ENCODE measurements around the gene CLDND1. TPM values are rescaled to one million over a fixed set of nuclear protein-coding genes. Genes with fewer than 3 reads are reported as not detected.

Gene CLDND1
- total and polyA plus RNA-seq, 2 of the 4 experiments (the other 2 are of a cell fraction), result 75.8 to 78.3 TPM

- in situ Hi-C loops (cut with MboI; ENCODE audit: low sequenced_read_pairs) (no loop called here), intact Hi-C loops (cut with micrococcal nuclease) (no loop called here), dilution Hi-C loops (cut with HindIII; ENCODE audit: low sequenced_read_pairs, unreplicated experiment) (no loop called here)
- Histone ChIP-seq H2BK15ac (ENCODE audit: low read depth, low read length) (no peak overlapping the region), H3K4me1 (ENCODE audit: control insufficient read depth, insufficient read depth, low read length) (no peaks in the 10 kb centered on the region), H3K14ac (replicated peaks; ENCODE audit: low read depth, low read length) (no peak overlapping the region), H2AFZ (replicated peaks; ENCODE audit: low read length, poor library complexity) (no peak overlapping the region), H2AK9ac (replicated peaks; ENCODE audit: low read depth, low read length, poor library complexity) (no peak overlapping the region), H2BK120ac (ENCODE audit: low read depth, low read length) (no peak overlapping the region), H3K4me2 (ENCODE audit: low read depth, low read length) (no peak overlapping the region), H2BK20ac (ENCODE audit: low read depth, low read length) (no peak overlapping the region), H2AK5ac (ENCODE audit: low read depth, low read length) (no peak overlapping the region), H3K27ac (ENCODE audit: insufficient read depth, low read length) (no peak overlapping the region), H3K36me3 (ENCODE audit: control insufficient read depth, insufficient read depth, low read length) (no peaks in the 10 kb centered on the region), H3K27me3 (ENCODE audit: control insufficient read depth, insufficient read depth, low read length) (peaks cover 4% of the 10 kb centered on the region; the same call in 1 of the 2 replicates), H2BK5ac (ENCODE audit: low read depth, low read length, poor library complexity, severe bottlenecking) (no peak overlapping the region), H3K4me3 (ENCODE audit: insufficient read depth, low read depth, low read length) (no peak overlapping the region), H4K8ac (ENCODE audit: low read depth in 2 of 2, low read length in 2 of 2) (no peak overlapping the region), H3K18ac (ENCODE audit: low read depth, low read length) (no peak overlapping the region), H4K5ac (ENCODE audit: low read depth, low read length) (no peak overlapping the region), H4K91ac (ENCODE audit: insufficient read depth, low read depth, low read length) (no peak overlapping the region), H3K56ac (ENCODE audit: extremely low read depth, insufficient read depth, low read length) (no peak overlapping the region), H4K20me1 (ENCODE audit: insufficient read depth, low read length) (no peaks in the 10 kb centered on the region), H3K9ac (ENCODE audit: low read depth, low read length) (no peak overlapping the region), H3K79me1 (ENCODE audit: low read depth in 1 of 2, low read length in 2 of 2) (no peaks in the 10 kb centered on the region), H3K9me1 (ENCODE audit: insufficient read depth, low read length) (no peaks in the 10 kb centered on the region), H3K23ac (ENCODE audit: low read depth, low read length) (no peak overlapping the region), H3K9me3 (ENCODE audit: control insufficient read depth, insufficient read depth, low read length) (no peaks in the 10 kb centered on the region), H3K4ac (ENCODE audit: low read depth, low read length) (no peak overlapping the region)
- POLR2A ChIA-PET (ENCODE audit: unreplicated experiment), result no interaction called here
- ATAC-seq (ENCODE audit: low read depth), result no peak
- TF ChIP-seq SMC3 (IDR thresholded peaks at IDR 0.05; ENCODE audit: low read depth, low read length) (no peak), RCOR1 (IDR thresholded peaks at IDR 0.05; ENCODE audit: insufficient replicate concordance, low read length) (no peak), MAFK (IDR thresholded peaks at IDR 0.05; ENCODE audit: low read depth, low read length) (no peak), RFX5 (IDR thresholded peaks at IDR 0.05; ENCODE audit: low read depth, low read length) (no peak), CHD1 (IDR thresholded peaks at IDR 0.05; ENCODE audit: low read depth, low read length) (no peak), FOS (IDR thresholded peaks at IDR 0.05; ENCODE audit: low read depth, low read length) (no peak), CEBPB (IDR thresholded peaks at IDR 0.05; ENCODE audit: low read depth, low read length) (no peak), USF2 (IDR thresholded peaks at IDR 0.05; ENCODE audit: low read depth, low read length) (no peak), NFE2L2 (IDR thresholded peaks at IDR 0.05; ENCODE audit: low read depth, low read length) (no peak), MXI1 (IDR thresholded peaks at IDR 0.05; ENCODE audit: borderline replicate concordance, low read depth, low read length) (no peak), MAZ (IDR thresholded peaks at IDR 0.05; ENCODE audit: borderline replicate concordance, low read depth, low read length) (no peak), CTCF (conservative IDR thresholded peaks at IDR 0.05; ENCODE audit: low read depth, low read length) (no peak), RAD21 (IDR thresholded peaks at IDR 0.05; ENCODE audit: low read length) (no peak), POLR2A (IDR thresholded peaks at IDR 0.05; ENCODE audit: low read depth, low read length) (no peak), BHLHE40 (IDR thresholded peaks at IDR 0.05; ENCODE audit: low read depth, low read length) (no peak)
- TF ChIP-seq, protein P1, sequence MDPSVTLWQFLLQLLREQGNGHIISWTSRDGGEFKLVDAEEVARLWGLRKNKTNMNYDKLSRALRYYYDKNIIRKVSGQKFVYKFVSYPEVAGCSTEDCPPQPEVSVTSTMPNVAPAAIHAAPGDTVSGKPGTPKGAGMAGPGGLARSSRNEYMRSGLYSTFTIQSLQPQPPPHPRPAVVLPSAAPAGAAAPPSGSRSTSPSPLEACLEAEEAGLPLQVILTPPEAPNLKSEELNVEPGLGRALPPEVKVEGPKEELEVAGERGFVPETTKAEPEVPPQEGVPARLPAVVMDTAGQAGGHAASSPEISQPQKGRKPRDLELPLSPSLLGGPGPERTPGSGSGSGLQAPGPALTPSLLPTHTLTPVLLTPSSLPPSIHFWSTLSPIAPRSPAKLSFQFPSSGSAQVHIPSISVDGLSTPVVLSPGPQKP (IDR thresholded peaks at IDR 0.05; ENCODE audit: borderline replicate concordance, low read depth, low read length), result no peak
- DNase-seq, result no peak
- CTCF ChIA-PET, result no interaction called here
- WGBS, 2 experiments (ENCODE audit: extremely low coverage in 2 of 2, insufficient read length in 1 of 2), result no CpG with 5 or more reads among the region's 1 CpG
- BruUV-seq (replicated peaks), result no TSS peak
Measured at GRCh38 chr3:98541695-98542094, 19.0 kb upstream of the CLDND1 start.

All from IMR-90 (cell line).